ENCODE measurements around the gene OR1L6. TPM values are rescaled to one million over a fixed set of nuclear protein-coding genes. Genes with fewer than 3 reads are reported as not detected.
A peak's percentile ranks its signal among the peaks of the same experiment; 100 is the strongest.

OR1L6 gene
- total and polyA plus RNA-seq, 9 of the 15 experiments (the other 6 are each of a cell fraction or from before 2014, with no cell fraction given) = not detected

DNA sequence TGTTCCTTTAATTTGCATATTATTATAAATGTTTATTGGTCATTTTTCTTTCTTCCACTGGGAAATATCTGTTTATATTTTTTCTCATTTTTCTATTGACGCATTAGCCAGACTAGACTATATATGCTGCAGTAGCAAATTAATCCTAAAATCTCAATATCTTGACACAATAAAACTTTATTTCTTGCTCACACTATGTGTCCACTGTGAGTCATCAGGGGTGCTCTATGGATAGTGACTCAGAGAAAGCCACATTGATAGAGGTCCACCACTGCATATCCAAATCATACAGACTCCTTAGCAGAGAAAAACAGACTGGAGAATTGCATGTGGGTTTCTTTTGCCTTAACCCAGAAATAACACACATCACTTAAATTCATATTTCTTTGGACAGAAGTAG is 46.4 kb upstream of the OR1L6 start (continued):
- TF ChIP-seq, protein P1, sequence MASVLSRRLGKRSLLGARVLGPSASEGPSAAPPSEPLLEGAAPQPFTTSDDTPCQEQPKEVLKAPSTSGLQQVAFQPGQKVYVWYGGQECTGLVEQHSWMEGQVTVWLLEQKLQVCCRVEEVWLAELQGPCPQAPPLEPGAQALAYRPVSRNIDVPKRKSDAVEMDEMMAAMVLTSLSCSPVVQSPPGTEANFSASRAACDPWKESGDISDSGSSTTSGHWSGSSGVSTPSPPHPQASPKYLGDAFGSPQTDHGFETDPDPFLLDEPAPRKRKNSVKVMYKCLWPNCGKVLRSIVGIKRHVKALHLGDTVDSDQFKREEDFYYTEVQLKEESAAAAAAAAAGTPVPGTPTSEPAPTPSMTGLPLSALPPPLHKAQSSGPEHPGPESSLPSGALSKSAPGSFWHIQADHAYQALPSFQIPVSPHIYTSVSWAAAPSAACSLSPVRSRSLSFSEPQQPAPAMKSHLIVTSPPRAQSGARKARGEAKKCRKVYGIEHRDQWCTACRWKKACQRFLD (CRISPR knock-in tag; IDR thresholded peaks at IDR 0.05) = no peak
- TF ChIP-seq PTTG1 (tag; IDR thresholded peaks at IDR 0.05; ENCODE audit: low read depth) (no peak), HNRNPH1 (optimal IDR thresholded peaks at IDR 0.05; ENCODE audit: low read depth, low read length) (no peak), ATF7 (IDR thresholded peaks at IDR 0.05) (no peak), SOX6 (IDR thresholded peaks at IDR 0.05) (no peak), FUS (optimal IDR thresholded peaks at IDR 0.05; ENCODE audit: low read depth, low read length) (no peak), CBFB (CRISPR knock-in tag; IDR thresholded peaks at IDR 0.05) (no peak), SREBF1 (IDR thresholded peaks at IDR 0.05; ENCODE audit: borderline replicate concordance, low read depth, low read length) (no peak)
- TF ChIP-seq, protein P2, sequence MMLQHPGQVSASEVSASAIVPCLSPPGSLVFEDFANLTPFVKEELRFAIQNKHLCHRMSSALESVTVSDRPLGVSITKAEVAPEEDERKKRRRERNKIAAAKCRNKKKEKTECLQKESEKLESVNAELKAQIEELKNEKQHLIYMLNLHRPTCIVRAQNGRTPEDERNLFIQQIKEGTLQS (IDR thresholded peaks at IDR 0.05) = peak; percentile 17; the same call in 1 of the 2 replicates
- TF ChIP-seq, protein P2 (CRISPR knock-in tag; conservative IDR thresholded peaks at IDR 0.05) = no peak

DNA sequence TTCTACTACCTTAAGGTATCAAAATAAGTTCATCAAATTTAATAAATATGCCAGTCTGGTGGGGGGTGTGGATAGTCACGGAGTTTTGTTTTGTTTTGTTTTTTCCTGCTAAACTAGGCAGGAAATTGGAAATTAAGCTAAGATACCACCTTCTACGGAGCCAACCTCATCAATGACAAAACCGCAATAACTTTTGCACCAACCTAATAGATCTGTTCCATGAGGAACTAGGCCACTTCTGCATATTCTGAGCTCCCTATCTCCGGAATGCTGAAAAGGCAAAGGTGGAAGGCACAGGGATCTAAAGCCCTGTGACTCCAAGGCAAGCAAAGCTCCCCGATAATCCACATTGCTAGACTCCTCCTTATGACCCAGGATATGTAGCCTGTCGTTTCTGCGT is 24.1 kb upstream of the OR1L6 start:
- Histone ChIP-seq H3K9ac (ENCODE audit: insufficient read depth in 1 of 2, low read depth in 2 of 2, low read length in 2 of 2) (no peak overlapping the region), H3K27me3 (ENCODE audit: control insufficient read depth in 2 of 2, insufficient read depth in 2 of 2, low read length in 2 of 2) (no peaks in the 10 kb centered on the region), H3K27ac (ENCODE audit: extremely low read depth, low read depth, low read length) (no peak overlapping the region), H3K4me3 (no peak overlapping the region), H3K9me1 (ENCODE audit: control insufficient read depth, insufficient read depth, low read length) (no peaks in the 10 kb centered on the region), H3K9me3 (replicated peaks; ENCODE audit: control insufficient read depth, insufficient read depth, low read depth, low read length) (no peaks in the 10 kb centered on the region), H3K4me2 (ENCODE audit: insufficient read depth, low read length) (no peak overlapping the region), H3K4me1 (replicated peaks in 1 of 2; ENCODE audit: control insufficient read depth in 2 of 2, insufficient read depth in 2 of 2, low read length in 2 of 2) (no peaks in the 10 kb centered on the region), H2AFZ (ENCODE audit: low read depth, low read length) (no peak overlapping the region), H4K20me1 (replicated peaks; ENCODE audit: control insufficient read depth, insufficient read depth, low read length) (no peaks in the 10 kb centered on the region), H3K36me3 (ENCODE audit: control insufficient read depth, insufficient read depth, low read length) (no peaks in the 10 kb centered on the region), H3K79me2 (ENCODE audit: control insufficient read depth, insufficient read depth, low read length) (no peaks in the 10 kb centered on the region)
- under 1% methylated on average over 7 of the region's 7 CpGs for WGBS (ENCODE audit: insufficient coverage, low coverage, missing lambda C conversion rate)
- in situ Hi-C loops (cut with MboI) (no loop called here), intact Hi-C loops (cut with micrococcal nuclease) (no loop called here)
- BruUV-seq (replicated peaks) = no TSS peak
- ATAC-seq = no peak
- ChIA-PET CTCF (ENCODE audit: low intra/inter-chr PET ratio) (no interaction called here), POLR2A (interaction anchor here (0.8 to 1.2 kb wide), 2 partner anchors 18 to 272 kb away, joined by 3 read pairs; no protein-coding TSS in a partner anchor)
- no peak for FAIRE-seq
- DNase-seq (ENCODE audit: extremely low read depth in 1 of 4, low spot score in 3 of 4) = no peak
- no peak for TF ChIP-seq MYBL2 (IDR thresholded peaks at IDR 0.05; ENCODE audit: low read depth)
- no peak for TF ChIP-seq MYBL2 (CRISPR knock-in tag; IDR thresholded peaks at IDR 0.05; ENCODE audit: borderline replicate concordance)

Data from K562 (cell line).